ENCODE data around the gene ADARB1. TPM values are rescaled to one million over a fixed set of nuclear protein-coding genes. Genes with fewer than 3 reads are reported as not detected.

The ADARB1 gene
- total and polyA plus RNA-seq, 2 of the 4 experiments (the other 2 are of a cell fraction), result 39.8 to 47.3 TPM

GRCh38 chr21:45213392-45213791, 139.0 kb downstream of the ADARB1 start:
- H2AK5ac ChIP-seq (ENCODE audit: low read depth, low read length), result no peak overlapping the region
- no peak overlapping the region for H4K5ac ChIP-seq (ENCODE audit: low read depth, low read length)
- no peak overlapping the region for H3K23ac ChIP-seq (ENCODE audit: low read depth, low read length)
- no peak overlapping the region for H2AK9ac ChIP-seq (replicated peaks; ENCODE audit: low read depth, low read length, poor library complexity)
- H4K8ac ChIP-seq (ENCODE audit: low read depth in 2 of 2, low read length in 2 of 2), result no peak overlapping the region
- no peak overlapping the region for H2AFZ ChIP-seq (replicated peaks; ENCODE audit: low read length, poor library complexity)
- H2BK120ac ChIP-seq (ENCODE audit: low read depth, low read length), result no peak overlapping the region
- no TSS peak for BruUV-seq (replicated peaks)
- H3K4me1 ChIP-seq (ENCODE audit: control insufficient read depth, insufficient read depth, low read length), result peaks cover 9% of the 10 kb centered on the region
- H3K4ac ChIP-seq (ENCODE audit: low read depth, low read length), result no peak overlapping the region
- no peak overlapping the region for H3K4me3 ChIP-seq (ENCODE audit: insufficient read depth, low read depth, low read length)
- H3K9me3 ChIP-seq (ENCODE audit: control insufficient read depth, insufficient read depth, low read length), result peaks cover 2% of the 10 kb centered on the region; the same call in 1 of the 2 replicates
- no peak overlapping the region for H3K27ac ChIP-seq (ENCODE audit: insufficient read depth, low read length)
- peaks cover 26% of the 10 kb centered on the region for H4K20me1 ChIP-seq (ENCODE audit: insufficient read depth, low read length)
- no peaks in the 10 kb centered on the region for H3K27me3 ChIP-seq (ENCODE audit: control insufficient read depth, insufficient read depth, low read length)
- no peak overlapping the region for H4K91ac ChIP-seq (ENCODE audit: insufficient read depth, low read depth, low read length)
- no peak overlapping the region for H3K9ac ChIP-seq (ENCODE audit: low read depth, low read length)
- ATAC-seq (ENCODE audit: low read depth) (no peak), DNase-seq (no peak)
- peaks cover 41% of the 10 kb centered on the region for H3K36me3 ChIP-seq (ENCODE audit: control insufficient read depth, insufficient read depth, low read length)
- H2BK20ac ChIP-seq (ENCODE audit: low read depth, low read length), result no peak overlapping the region
- intact Hi-C loops (cut with micrococcal nuclease), result no loop called here
- no peak overlapping the region for H3K18ac ChIP-seq (ENCODE audit: low read depth, low read length)
- peaks cover 37 to 43% of the 10 kb centered on the region in 2 experiments for H3K79me1 ChIP-seq (ENCODE audit: low read depth in 1 of 2, low read length in 2 of 2)
- 100% methylated on average over 1 of the region's 2 CpGs; no CpG with 5 or more reads in 1 of the 2 experiments for WGBS, 2 experiments (ENCODE audit: extremely low coverage in 2 of 2, insufficient read length in 1 of 2)
- dilution Hi-C loops (cut with HindIII; ENCODE audit: low sequenced_read_pairs, unreplicated experiment), result no loop called here
- ChIA-PET CTCF (no interaction called here), POLR2A (ENCODE audit: unreplicated experiment) (no interaction called here)
- no peak overlapping the region for H2BK15ac ChIP-seq (ENCODE audit: low read depth, low read length)
- H3K9me1 ChIP-seq (ENCODE audit: insufficient read depth, low read length), result peaks cover 13% of the 10 kb centered on the region
- no peak overlapping the region for H3K14ac ChIP-seq (replicated peaks; ENCODE audit: low read depth, low read length)
- TF ChIP-seq, protein P1, sequence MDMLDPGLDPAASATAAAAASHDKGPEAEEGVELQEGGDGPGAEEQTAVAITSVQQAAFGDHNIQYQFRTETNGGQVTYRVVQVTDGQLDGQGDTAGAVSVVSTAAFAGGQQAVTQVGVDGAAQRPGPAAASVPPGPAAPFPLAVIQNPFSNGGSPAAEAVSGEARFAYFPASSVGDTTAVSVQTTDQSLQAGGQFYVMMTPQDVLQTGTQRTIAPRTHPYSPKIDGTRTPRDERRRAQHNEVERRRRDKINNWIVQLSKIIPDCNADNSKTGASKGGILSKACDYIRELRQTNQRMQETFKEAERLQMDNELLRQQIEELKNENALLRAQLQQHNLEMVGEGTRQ (IDR thresholded peaks at IDR 0.05; ENCODE audit: low read depth, low read length), result no peak
- TF ChIP-seq CEBPB (IDR thresholded peaks at IDR 0.05; ENCODE audit: low read depth, low read length), result no peak
- TF ChIP-seq BHLHE40 (IDR thresholded peaks at IDR 0.05; ENCODE audit: low read depth, low read length), result no peak
- no peak for TF ChIP-seq MXI1 (IDR thresholded peaks at IDR 0.05; ENCODE audit: borderline replicate concordance, low read depth, low read length)
- no peak for TF ChIP-seq POLR2A (IDR thresholded peaks at IDR 0.05; ENCODE audit: low read depth, low read length)
- TF ChIP-seq, protein P2, sequence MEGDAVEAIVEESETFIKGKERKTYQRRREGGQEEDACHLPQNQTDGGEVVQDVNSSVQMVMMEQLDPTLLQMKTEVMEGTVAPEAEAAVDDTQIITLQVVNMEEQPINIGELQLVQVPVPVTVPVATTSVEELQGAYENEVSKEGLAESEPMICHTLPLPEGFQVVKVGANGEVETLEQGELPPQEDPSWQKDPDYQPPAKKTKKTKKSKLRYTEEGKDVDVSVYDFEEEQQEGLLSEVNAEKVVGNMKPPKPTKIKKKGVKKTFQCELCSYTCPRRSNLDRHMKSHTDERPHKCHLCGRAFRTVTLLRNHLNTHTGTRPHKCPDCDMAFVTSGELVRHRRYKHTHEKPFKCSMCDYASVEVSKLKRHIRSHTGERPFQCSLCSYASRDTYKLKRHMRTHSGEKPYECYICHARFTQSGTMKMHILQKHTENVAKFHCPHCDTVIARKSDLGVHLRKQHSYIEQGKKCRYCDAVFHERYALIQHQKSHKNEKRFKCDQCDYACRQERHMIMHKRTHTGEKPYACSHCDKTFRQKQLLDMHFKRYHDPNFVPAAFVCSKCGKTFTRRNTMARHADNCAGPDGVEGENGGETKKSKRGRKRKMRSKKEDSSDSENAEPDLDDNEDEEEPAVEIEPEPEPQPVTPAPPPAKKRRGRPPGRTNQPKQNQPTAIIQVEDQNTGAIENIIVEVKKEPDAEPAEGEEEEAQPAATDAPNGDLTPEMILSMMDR (conservative IDR thresholded peaks at IDR 0.05; ENCODE audit: low read depth, low read length), result no peak
- TF ChIP-seq ELK1 (IDR thresholded peaks at IDR 0.05; ENCODE audit: borderline replicate concordance, low read depth, low read length), result no peak
- no peak for TF ChIP-seq CHD1 (IDR thresholded peaks at IDR 0.05; ENCODE audit: low read depth, low read length)
- no peak for TF ChIP-seq FOS (IDR thresholded peaks at IDR 0.05; ENCODE audit: low read depth, low read length)
- TF ChIP-seq RFX5 (IDR thresholded peaks at IDR 0.05; ENCODE audit: low read depth, low read length), result no peak
- no peak for TF ChIP-seq MAFK (IDR thresholded peaks at IDR 0.05; ENCODE audit: low read depth, low read length)
- TF ChIP-seq RCOR1 (IDR thresholded peaks at IDR 0.05; ENCODE audit: insufficient replicate concordance, low read length), result no peak
- no peak for TF ChIP-seq NFE2L2 (IDR thresholded peaks at IDR 0.05; ENCODE audit: low read depth, low read length)
- TF ChIP-seq RAD21 (IDR thresholded peaks at IDR 0.05; ENCODE audit: low read length), result no peak
- no peak overlapping the region for H3K4me2 ChIP-seq (ENCODE audit: low read depth, low read length)
- in situ Hi-C loops (cut with MboI; ENCODE audit: low sequenced_read_pairs), result no loop called here
- no peak overlapping the region for H2BK5ac ChIP-seq (ENCODE audit: low read depth, low read length, poor library complexity, severe bottlenecking)
- H3K56ac ChIP-seq (ENCODE audit: extremely low read depth, insufficient read depth, low read length), result no peak overlapping the region

Data from IMR-90 (cell line).